ENCODE results near the gene SIRPB2.

DNA sequence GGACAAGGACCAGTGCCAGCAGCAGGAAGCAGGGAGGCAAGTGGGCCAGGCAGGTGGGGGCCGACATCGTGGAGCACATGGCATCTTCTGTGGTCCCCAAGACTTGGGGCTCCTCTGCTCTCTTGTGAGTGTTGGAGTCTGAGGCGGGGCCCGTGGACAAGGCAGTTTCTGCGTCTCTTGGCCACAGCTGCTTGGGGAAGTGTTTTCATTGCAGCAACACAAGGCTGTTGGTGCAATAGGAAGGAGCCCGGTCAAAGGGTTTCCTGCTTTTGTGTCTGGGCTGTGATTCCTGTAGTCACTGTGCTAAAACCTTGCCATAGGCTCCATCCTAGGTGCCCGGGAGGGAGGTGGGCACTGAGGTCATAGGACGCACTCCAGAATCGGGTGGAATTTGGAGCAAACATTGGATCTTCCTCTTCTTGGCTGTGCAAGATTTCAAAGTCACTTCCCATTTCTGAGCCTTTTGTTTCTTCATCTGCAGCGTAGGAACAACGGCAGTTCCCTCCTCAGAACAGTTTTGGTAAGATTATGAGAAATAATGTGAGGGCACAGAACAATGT is at the start of gene SIRPB2:
- TF ChIP-seq EZH2 (IDR thresholded peaks at IDR 0.05; ENCODE audit: low read depth), result no peak
- TF ChIP-seq, protein P1, sequence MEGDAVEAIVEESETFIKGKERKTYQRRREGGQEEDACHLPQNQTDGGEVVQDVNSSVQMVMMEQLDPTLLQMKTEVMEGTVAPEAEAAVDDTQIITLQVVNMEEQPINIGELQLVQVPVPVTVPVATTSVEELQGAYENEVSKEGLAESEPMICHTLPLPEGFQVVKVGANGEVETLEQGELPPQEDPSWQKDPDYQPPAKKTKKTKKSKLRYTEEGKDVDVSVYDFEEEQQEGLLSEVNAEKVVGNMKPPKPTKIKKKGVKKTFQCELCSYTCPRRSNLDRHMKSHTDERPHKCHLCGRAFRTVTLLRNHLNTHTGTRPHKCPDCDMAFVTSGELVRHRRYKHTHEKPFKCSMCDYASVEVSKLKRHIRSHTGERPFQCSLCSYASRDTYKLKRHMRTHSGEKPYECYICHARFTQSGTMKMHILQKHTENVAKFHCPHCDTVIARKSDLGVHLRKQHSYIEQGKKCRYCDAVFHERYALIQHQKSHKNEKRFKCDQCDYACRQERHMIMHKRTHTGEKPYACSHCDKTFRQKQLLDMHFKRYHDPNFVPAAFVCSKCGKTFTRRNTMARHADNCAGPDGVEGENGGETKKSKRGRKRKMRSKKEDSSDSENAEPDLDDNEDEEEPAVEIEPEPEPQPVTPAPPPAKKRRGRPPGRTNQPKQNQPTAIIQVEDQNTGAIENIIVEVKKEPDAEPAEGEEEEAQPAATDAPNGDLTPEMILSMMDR (conservative IDR thresholded peaks at IDR 0.05), result no peak
